BE2C (cell line): ENCODE measurements around the gene DVL1.
A peak's percentile ranks its signal among the peaks of the same experiment; 100 is the strongest.

Source experiments
- DNase-seq: peaks from one replicate; pipeline ENCODE4 v3.0.0-alpha.2; 2020
- H3K27me3 ChIP-seq: fragments of 250-450 bp; sonication (Bioruptor Pico); 2 replicates; pipeline ENCODE4 v1.5.1; 2020; ENCODE audit warnings: mild to moderate bottlenecking
- H3K36me3 ChIP-seq: fragments of 250-450 bp; sonication (Bioruptor Pico); 2 replicates; pipeline ENCODE4 v1.5.1; 2020; ENCODE audit warnings: mild to moderate bottlenecking
- H3K4me1 ChIP-seq: fragments of 250-450 bp; sonication (Bioruptor Pico); 2 replicates; pipeline ENCODE4 v1.5.1; 2020
- H3K4me3 ChIP-seq: 2 replicates; pipeline ENCODE4 v1.5.1; 2011; ENCODE audit warnings: low read depth, low read length
- H3K9me3 ChIP-seq: fragments of 250-450 bp; sonication (Bioruptor Pico); 2 replicates; pipeline ENCODE4 v1.5.1; 2020
- CTCF ChIP-seq: IDR thresholded peaks from 2 replicates; pipeline ENCODE4 v1.5.1; 2012; ENCODE audit warnings: mild to moderate bottlenecking, low read depth, low read length

DVL1 gene

DNA sequence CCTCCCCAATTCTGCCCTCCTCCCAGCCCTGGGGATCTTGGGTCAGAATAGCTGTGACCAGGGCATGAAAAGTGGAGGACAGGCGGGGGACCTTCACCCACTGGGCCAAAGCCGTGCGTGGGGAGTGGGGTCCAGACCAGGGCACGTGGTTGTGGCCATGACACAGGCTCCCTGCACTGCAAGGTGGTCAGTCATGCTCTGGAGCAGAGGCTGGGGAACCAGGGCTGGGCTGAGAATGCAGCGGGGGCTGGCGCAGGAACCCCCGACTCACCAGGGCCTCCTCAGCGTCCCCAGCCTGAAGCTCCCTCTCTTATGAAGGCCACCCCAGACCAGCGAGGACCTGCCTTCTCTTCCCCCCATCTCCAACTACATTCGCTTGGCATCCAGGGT, 2.7 kb downstream of the DVL1 start:
- H3K36me3 ChIP-seq: peaks cover 6% of the 10 kb centered on the region
- H3K4me3 ChIP-seq: no peak overlapping the region
- no peaks in the 10 kb centered on the region for H3K9me3 ChIP-seq
- no peak for TF ChIP-seq CTCF
- H3K27me3 ChIP-seq: no peaks in the 10 kb centered on the region
- H3K4me1 ChIP-seq: peaks cover 4% of the 10 kb centered on the region
- DNase-seq: no peak

GRCh38 chr1:1345860-1346500, 3.2 kb downstream of the DVL1 start:
- H3K36me3 ChIP-seq: peaks cover 12% of the 10 kb centered on the region

DNA sequence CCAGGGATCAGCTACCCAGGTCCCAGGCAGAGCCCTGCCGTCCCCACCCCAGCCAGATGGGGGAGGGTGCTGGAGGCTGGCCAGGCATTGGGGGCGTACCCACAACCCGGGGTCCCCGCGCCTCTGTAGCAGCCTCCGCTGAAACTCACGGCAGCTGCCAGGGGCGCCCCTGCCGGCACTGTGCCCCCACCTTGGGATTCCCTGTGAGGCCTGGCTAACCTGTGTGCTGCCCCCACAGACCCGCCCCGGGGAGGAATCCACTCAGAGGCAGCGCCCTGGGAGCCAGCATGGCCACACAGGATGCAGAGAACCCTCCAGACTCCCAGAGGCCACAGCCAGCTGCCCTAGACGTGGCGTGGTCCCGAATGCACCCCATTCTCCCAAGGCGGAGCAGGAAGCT, 3.8 kb downstream of the DVL1 start:
- Histone ChIP-seq H3K4me3 (no peak overlapping the region), H3K27me3 (no peaks in the 10 kb centered on the region), H3K36me3 (peaks cover 16% of the 10 kb centered on the region), H3K9me3 (no peaks in the 10 kb centered on the region), H3K4me1 (peaks cover 3% of the 10 kb centered on the region; the same call in 1 of the 2 replicates)
- no peak for DNase-seq
- no peak for TF ChIP-seq CTCF

More at GRCh38 chr1:1345860-1346500, 3.2 kb downstream of the DVL1 start:
- Histone ChIP-seq H3K9me3 (no peaks in the 10 kb centered on the region), H3K27me3 (no peaks in the 10 kb centered on the region), H3K4me1 (peaks cover 3% of the 10 kb centered on the region; the same call in 1 of the 2 replicates), H3K4me3 (no peak overlapping the region)
- TF ChIP-seq CTCF: no peak
- DNase-seq: no peak

DNA sequence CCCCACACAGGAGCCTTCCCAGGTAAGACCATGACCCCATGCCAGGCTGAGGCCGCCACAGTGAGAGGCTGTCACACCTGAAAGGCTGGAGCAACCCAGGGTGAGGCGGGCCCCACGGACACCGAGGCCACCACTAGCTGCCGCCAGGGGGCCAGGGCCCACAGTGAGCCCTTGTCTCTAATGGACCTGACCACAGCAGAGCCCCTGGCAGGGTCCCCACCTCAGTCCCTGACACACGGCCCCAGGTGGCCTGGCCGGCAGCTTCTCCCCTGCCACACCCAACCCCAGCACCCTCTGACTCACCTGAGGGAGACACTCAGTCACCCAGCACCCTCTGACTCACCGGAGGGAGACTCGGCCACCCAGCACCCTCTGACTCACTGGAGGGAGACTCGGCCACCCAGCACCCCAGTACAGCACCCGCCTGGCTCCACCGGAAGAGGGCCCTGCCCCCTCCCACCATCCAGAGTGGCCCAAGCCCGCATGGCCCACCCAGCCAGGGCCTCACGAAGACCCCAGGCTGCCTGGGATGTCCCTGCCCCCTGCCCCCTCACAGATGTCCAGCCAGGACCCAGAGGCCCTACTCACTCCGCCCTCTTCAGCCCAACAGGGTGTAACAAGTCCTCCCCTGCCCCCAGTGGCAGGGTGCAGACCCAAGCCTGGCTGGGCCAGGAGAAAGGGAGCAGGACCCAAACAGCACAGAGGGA, 4.4 kb downstream of the DVL1 start:
- Histone ChIP-seq H3K4me1 (peaks cover 3% of the 10 kb centered on the region; the same call in 1 of the 2 replicates), H3K27me3 (no peaks in the 10 kb centered on the region), H3K36me3 (peaks cover 21% of the 10 kb centered on the region), H3K4me3 (no peak overlapping the region), H3K9me3 (no peaks in the 10 kb centered on the region)
- DNase-seq: peak; percentile 74
- TF ChIP-seq CTCF: peak; percentile 66

- H3K36me3 ChIP-seq: peaks cover 27% of the 10 kb centered on the region
- no peaks in the 10 kb centered on the region for H3K27me3 ChIP-seq
- peaks cover 3% of the 10 kb centered on the region; the same call in 1 of the 2 replicates for H3K4me1 ChIP-seq
- TF ChIP-seq CTCF: no peak
- no peak overlapping the region for H3K4me3 ChIP-seq
- no peak for DNase-seq
- H3K9me3 ChIP-seq: no peaks in the 10 kb centered on the region
Measured at GRCh38 chr1:1343811-1344421, 5.3 kb downstream of the DVL1 start.
